ENCODE data around the gene SNX9. TPM values are rescaled to one million over a fixed set of nuclear protein-coding genes. Genes with fewer than 3 reads are reported as not detected.

Gene SNX9
- polyA plus RNA-seq, 1 donor from 2014 or later = 7.0 TPM

GRCh38 chr6:157880534-157880933, 57.5 kb downstream of the SNX9 start:
- Histone ChIP-seq H3K27ac (ENCODE audit: low read length) (no peak overlapping the region), H3K36me3 (ENCODE audit: insufficient read depth, low read length) (no peaks in the 10 kb centered on the region), H3K4me3 (ENCODE audit: low read length) (no peak overlapping the region), H3K9me2 (ENCODE audit: insufficient read depth, low read length) (no peaks in the 10 kb centered on the region), H4K20me1 (ENCODE audit: insufficient read depth) (no peaks in the 10 kb centered on the region), H3K4me2 (ENCODE audit: low read length) (no peak overlapping the region), H3K79me2 (replicated peaks; ENCODE audit: insufficient read depth, low read length) (no peaks in the 10 kb centered on the region), H3K27me3 (ENCODE audit: insufficient read depth, low read depth, low read length) (no peaks in the 10 kb centered on the region), H3K9me3 (ENCODE audit: low read length) (no peaks in the 10 kb centered on the region), H3K9ac (ENCODE audit: low read length) (no peak overlapping the region), H2AFZ (ENCODE audit: low read depth, low read length) (no peak overlapping the region), H3F3A (ENCODE audit: insufficient read depth, low read length, poor library complexity, severe bottlenecking) (no peaks in the 10 kb centered on the region)
- TF ChIP-seq REST (IDR thresholded peaks at IDR 0.05; ENCODE audit: borderline replicate concordance) = no peak
- TF ChIP-seq MXI1 (conservative IDR thresholded peaks at IDR 0.05; ENCODE audit: poor library complexity, severe bottlenecking) = no peak
- TF ChIP-seq RAD21 (conservative IDR thresholded peaks at IDR 0.05) = no peak
- TF ChIP-seq SMC3 (conservative IDR thresholded peaks at IDR 0.05; ENCODE audit: poor library complexity) = no peak
- TF ChIP-seq TAF1 (IDR thresholded peaks at IDR 0.05; ENCODE audit: low read depth) = no peak
- TF ChIP-seq POLR2AphosphoS5 (IDR thresholded peaks at IDR 0.05) = no peak
- TF ChIP-seq CTCF (IDR thresholded peaks at IDR 0.05; ENCODE audit: poor library complexity, severe bottlenecking) = no peak
- TF ChIP-seq EZH2 (IDR thresholded peaks at IDR 0.05; ENCODE audit: borderline replicate concordance, insufficient read depth, low read length, poor library complexity, severe bottlenecking) = no peak
- TF ChIP-seq EP300 (conservative IDR thresholded peaks at IDR 0.05; ENCODE audit: poor library complexity, severe bottlenecking) = no peak

- Histone ChIP-seq H3K27ac (ENCODE audit: low read length) (no peak overlapping the region), H3K4me2 (ENCODE audit: low read length) (no peak overlapping the region), H2AFZ (ENCODE audit: low read depth, low read length) (no peak overlapping the region), H3K9me3 (ENCODE audit: low read length) (no peaks in the 10 kb centered on the region), H3K36me3 (ENCODE audit: insufficient read depth, low read length) (no peaks in the 10 kb centered on the region), H4K20me1 (ENCODE audit: insufficient read depth) (no peaks in the 10 kb centered on the region), H3K27me3 (ENCODE audit: insufficient read depth, low read depth, low read length) (no peaks in the 10 kb centered on the region), H3F3A (ENCODE audit: insufficient read depth, low read length, poor library complexity, severe bottlenecking) (no peaks in the 10 kb centered on the region), H3K79me2 (replicated peaks; ENCODE audit: insufficient read depth, low read length) (no peaks in the 10 kb centered on the region), H3K4me3 (ENCODE audit: low read length) (no peak overlapping the region), H3K9ac (ENCODE audit: low read length) (no peak overlapping the region), H3K9me2 (ENCODE audit: insufficient read depth, low read length) (no peaks in the 10 kb centered on the region)
- TF ChIP-seq TAF1 (IDR thresholded peaks at IDR 0.05; ENCODE audit: low read depth) = no peak
- TF ChIP-seq CTCF (IDR thresholded peaks at IDR 0.05; ENCODE audit: poor library complexity, severe bottlenecking) = no peak
- TF ChIP-seq POLR2AphosphoS5 (IDR thresholded peaks at IDR 0.05) = no peak
- no peak for TF ChIP-seq SMC3 (conservative IDR thresholded peaks at IDR 0.05; ENCODE audit: poor library complexity)
- TF ChIP-seq EZH2 (IDR thresholded peaks at IDR 0.05; ENCODE audit: borderline replicate concordance, insufficient read depth, low read length, poor library complexity, severe bottlenecking) = no peak
- TF ChIP-seq EP300 (conservative IDR thresholded peaks at IDR 0.05; ENCODE audit: poor library complexity, severe bottlenecking) = no peak
- no peak for TF ChIP-seq MXI1 (conservative IDR thresholded peaks at IDR 0.05; ENCODE audit: poor library complexity, severe bottlenecking)
- no peak for TF ChIP-seq REST (IDR thresholded peaks at IDR 0.05; ENCODE audit: borderline replicate concordance)
- TF ChIP-seq RAD21 (conservative IDR thresholded peaks at IDR 0.05) = no peak
These were observed 58.3 kb downstream of the SNX9 start for GRCh38 chr6:157881342-157881741.

All from neural cell (in vitro differentiated cells).